PC-9 (cell line): ENCODE measurements around the gene SACM1L. TPM values are rescaled to one million over a fixed set of nuclear protein-coding genes. Genes with fewer than 3 reads are reported as not detected.

Source experiments
- BruUV-seq: library from RNA; stranded (reverse); fragments of 400-500 nt; replicated peaks from 2 replicates; lab custom pipeline; 2021; lab: Mats Ljungman, UMichigan
- CTCF ChIA-PET: fragments of 300-600 bp; sonication (Branson Sonifier 250); formaldehyde crosslinking; loops from one replicate; lab custom pipeline; 2022; ENCODE audit warnings: antibody characterized with exemption; lab: Charles Lee
- POLR2A ChIA-PET: fragments of 300-600 bp; sonication (Branson Sonifier 250); formaldehyde crosslinking; loops from one replicate; lab custom pipeline; 2022; ENCODE audit warnings: antibody characterized with exemption; ENCODE audit not compliant: unreplicated experiment; lab: Charles Lee
- DNase-seq, 2 experiments: peaks; one replicate each; pipeline versions ENCODE4 v3.0.0 to v3.0.0-alpha.2; 2015 to 2022; ENCODE audit warnings: mixed read lengths in 1 of 2
- H2AFZ ChIP-seq: fragments of 200-600 bp; sonication (generic); 2 replicates; pipeline ENCODE4 v1.8.1; 2017; ENCODE audit warnings: antibody characterized with exemption
- H3F3A ChIP-seq: fragments of 200-600 bp; sonication (generic); 2 replicates; pipeline ENCODE4 v1.8.1; 2017; ENCODE audit warnings: antibody characterized with exemption, mild to moderate bottlenecking, low read depth; ENCODE audit not compliant: insufficient read depth
- H3K27ac ChIP-seq: fragments of 200-600 bp; sonication (generic); 2 replicates; pipeline ENCODE4 v1.6.1; 2016; ENCODE audit warnings: mixed run types
- H3K27me3 ChIP-seq: fragments of 200-600 bp; sonication (generic); 2 replicates; pipeline ENCODE4 v1.6.1; 2016; ENCODE audit warnings: low read depth, mixed run types; ENCODE audit not compliant: insufficient read depth
- H3K36me3 ChIP-seq: fragments of 200-600 bp; sonication (generic); 2 replicates; pipeline ENCODE4 v1.6.1; 2016; ENCODE audit warnings: low read depth, mixed run types
- H3K4me1 ChIP-seq: fragments of 200-600 bp; sonication (generic); replicated peaks from 2 replicates; pipeline ENCODE4 v1.6.1; 2016; ENCODE audit warnings: mixed run types; ENCODE audit not compliant: insufficient read depth
- H3K4me2 ChIP-seq: fragments of 200-600 bp; sonication (generic); 2 replicates; pipeline ENCODE4 v1.6.1; 2017; ENCODE audit warnings: mixed run types
- H3K4me3 ChIP-seq: fragments of 200-600 bp; sonication (generic); 2 replicates; pipeline ENCODE4 v1.6.1; 2016; ENCODE audit warnings: mixed run types
- H3K79me2 ChIP-seq: fragments of 200-600 bp; sonication (generic); 2 replicates; pipeline ENCODE4 v1.6.1; 2017; ENCODE audit warnings: low read depth, mixed run types
- H3K9me2 ChIP-seq: fragments of 200-600 bp; sonication (generic); 2 replicates; pipeline ENCODE4 v1.8.1; 2017; ENCODE audit warnings: mild to moderate bottlenecking; ENCODE audit not compliant: insufficient read depth
- H3K9me3 ChIP-seq: fragments of 200-600 bp; sonication (generic); 2 replicates; pipeline ENCODE4 v1.8.1; 2016; ENCODE audit warnings: low read depth; ENCODE audit not compliant: insufficient read depth
- H4K20me1 ChIP-seq: fragments of 200-600 bp; sonication (generic); 2 replicates; pipeline ENCODE4 v1.8.1; 2017; ENCODE audit not compliant: insufficient read depth
- EZH2 ChIP-seq: fragments of 200-600 bp; sonication (generic); IDR thresholded peaks from 2 replicates; pipeline ENCODE4 v1.8.0; 2017; ENCODE audit warnings: antibody characterized with exemption, low read depth
- intact Hi-C: fragments of 100-400 bp; cut with micrococcal nuclease; formaldehyde crosslinking; loops from one replicate; pipeline ENCODE4 v1.10.0; 2022; ENCODE audit not compliant: unreplicated experiment
- total RNA-seq: library from RNA; stranded (reverse); gene quantifications from 2 replicates; pipeline ENCODE4 v1.2.3, GENCODE V29; 2021
- TF ChIP-seq, protein P1 (sequence below): fragments of 200-600 bp; sonication (generic); conservative IDR thresholded peaks from 2 replicates; pipeline ENCODE4 v1.6.1; 2017; ENCODE audit warnings: mixed run types, antibody characterized with exemption, mild to moderate bottlenecking, moderate library complexity

The SACM1L gene
- total RNA-seq, 1 experiment from 2014 or later: 33.9 TPM

DNA sequence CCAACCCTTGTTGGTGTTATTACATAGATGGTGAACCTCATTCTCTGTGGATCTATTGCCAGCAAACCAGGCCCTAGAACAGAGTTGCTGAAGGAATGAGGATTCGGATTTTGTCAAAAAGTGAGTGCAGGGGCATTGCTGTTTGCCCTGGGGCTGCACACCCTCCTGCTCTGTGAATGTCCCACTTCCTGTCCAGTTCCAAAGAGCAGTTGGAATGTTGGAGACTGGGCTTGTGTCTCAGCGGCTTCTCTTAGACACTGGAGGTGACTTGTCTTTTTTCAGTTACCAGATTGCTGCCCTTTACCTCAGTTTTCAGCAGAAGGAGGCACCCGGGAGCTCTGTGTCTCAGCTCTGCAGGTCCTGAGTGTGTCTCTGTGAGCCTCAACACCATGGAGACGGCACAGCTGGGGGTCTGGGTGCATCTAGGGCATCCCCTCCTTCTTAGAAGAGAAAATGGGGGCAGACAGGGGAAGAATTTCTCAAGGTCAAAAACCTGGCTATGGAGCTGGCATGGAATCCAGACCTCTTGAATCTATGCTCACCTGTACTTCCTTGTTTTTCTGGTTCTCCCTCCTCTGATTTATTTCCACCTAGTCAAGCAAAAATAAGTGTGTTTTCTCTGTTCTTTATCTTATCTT, 48.4 kb upstream of the SACM1L start:
- H3K4me1 ChIP-seq: peaks cover 90% of the 10 kb centered on the region
- intact Hi-C loops: loop anchor here (10.0 kb wide), 1 partner anchor 756 kb away; no protein-coding TSS in a partner anchor
- H3F3A ChIP-seq: peaks cover 71% of the 10 kb centered on the region
- no peak for TF ChIP-seq EZH2
- TF ChIP-seq, protein P1, sequence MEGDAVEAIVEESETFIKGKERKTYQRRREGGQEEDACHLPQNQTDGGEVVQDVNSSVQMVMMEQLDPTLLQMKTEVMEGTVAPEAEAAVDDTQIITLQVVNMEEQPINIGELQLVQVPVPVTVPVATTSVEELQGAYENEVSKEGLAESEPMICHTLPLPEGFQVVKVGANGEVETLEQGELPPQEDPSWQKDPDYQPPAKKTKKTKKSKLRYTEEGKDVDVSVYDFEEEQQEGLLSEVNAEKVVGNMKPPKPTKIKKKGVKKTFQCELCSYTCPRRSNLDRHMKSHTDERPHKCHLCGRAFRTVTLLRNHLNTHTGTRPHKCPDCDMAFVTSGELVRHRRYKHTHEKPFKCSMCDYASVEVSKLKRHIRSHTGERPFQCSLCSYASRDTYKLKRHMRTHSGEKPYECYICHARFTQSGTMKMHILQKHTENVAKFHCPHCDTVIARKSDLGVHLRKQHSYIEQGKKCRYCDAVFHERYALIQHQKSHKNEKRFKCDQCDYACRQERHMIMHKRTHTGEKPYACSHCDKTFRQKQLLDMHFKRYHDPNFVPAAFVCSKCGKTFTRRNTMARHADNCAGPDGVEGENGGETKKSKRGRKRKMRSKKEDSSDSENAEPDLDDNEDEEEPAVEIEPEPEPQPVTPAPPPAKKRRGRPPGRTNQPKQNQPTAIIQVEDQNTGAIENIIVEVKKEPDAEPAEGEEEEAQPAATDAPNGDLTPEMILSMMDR: no peak
- no peaks in the 10 kb centered on the region for H3K9me3 ChIP-seq
- H3K27ac ChIP-seq: peak overlapping the region; percentile 96
- peak overlapping the region; percentile 13; the same call in 1 of the 2 replicates for H3K4me3 ChIP-seq
- H4K20me1 ChIP-seq: no peaks in the 10 kb centered on the region
- ChIA-PET CTCF (interaction anchor here (0.6 to 0.7 kb wide), 2 partner anchors 9 to 548 kb away, joined by 3 to 5 read pairs; no protein-coding TSS in a partner anchor), POLR2A (interaction anchor here (0.7 to 0.9 kb wide), 2 partner anchors 15 to 458 kb away, joined by 4 to 6 read pairs; no protein-coding TSS in a partner anchor)
- no TSS peak for BruUV-seq
- H3K9me2 ChIP-seq: no peaks in the 10 kb centered on the region
- peaks cover 87% of the 10 kb centered on the region for H3K79me2 ChIP-seq
- H3K4me2 ChIP-seq: peak overlapping the region; percentile 75
- DNase-seq: peak; percentile 57 to 82
- 0 out of 2 replicates have a peak, but pooled peaks cover 11% of the 10 kb centered on the region for H3K36me3 ChIP-seq
- no peaks in the 10 kb centered on the region for H3K27me3 ChIP-seq
- H2AFZ ChIP-seq: no peak overlapping the region

DNA sequence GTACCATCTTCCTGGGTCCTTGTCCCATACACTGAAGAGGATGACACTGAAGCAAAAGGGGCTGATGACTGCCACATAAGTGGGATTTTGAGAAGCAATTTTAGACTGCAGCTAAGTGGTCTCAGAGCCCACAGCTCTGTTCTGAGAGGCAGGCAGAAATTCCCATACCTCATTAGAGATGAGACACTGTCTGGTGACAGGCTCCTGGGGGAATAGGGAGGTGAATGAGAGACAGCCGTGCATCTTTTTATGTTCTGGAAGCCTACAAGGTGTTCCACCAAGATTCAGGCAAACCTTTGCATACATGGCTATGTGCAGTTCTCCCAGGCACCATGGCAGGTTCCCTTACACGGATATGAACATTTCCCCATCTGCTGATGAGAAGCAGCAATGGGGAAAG, 47.4 kb upstream of the SACM1L start:
- BruUV-seq: no TSS peak

DNA sequence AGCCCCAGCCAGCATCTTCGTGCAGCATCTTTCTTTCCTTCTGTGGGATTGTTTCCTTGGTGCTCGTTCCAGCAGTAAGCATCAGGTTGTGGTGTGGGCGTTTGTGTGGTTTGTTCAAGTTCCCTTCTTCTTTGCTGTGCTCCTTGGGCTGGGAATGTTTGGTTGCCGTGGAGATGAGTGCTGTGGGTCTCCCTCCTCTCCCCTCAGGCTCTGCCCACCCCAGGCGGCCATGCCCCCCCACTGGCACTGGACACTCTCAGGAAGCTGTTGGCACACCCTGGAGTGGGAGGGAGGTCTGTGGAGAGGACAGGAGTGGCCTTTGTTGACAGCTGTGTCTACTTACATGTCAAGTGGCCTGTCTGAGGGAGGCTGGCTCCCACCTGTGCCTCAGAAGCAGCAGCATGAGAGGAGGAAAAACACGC, 46.5 kb upstream of the SACM1L start:
- BruUV-seq: no TSS peak
- no peaks in the 10 kb centered on the region for H3K9me2 ChIP-seq
- 0 out of 2 replicates have a peak, but pooled peaks cover 5% of the 10 kb centered on the region for H3K36me3 ChIP-seq
- TF ChIP-seq EZH2: no peak
- TF ChIP-seq, protein P1: no peak
- H4K20me1 ChIP-seq: no peaks in the 10 kb centered on the region
- ChIA-PET POLR2A (interaction anchor here (0.6 kb wide), 2 partner anchors 9 to 367 kb away, joined by 3 read pairs; no protein-coding TSS in a partner anchor), CTCF (no interaction called here)
- no peak overlapping the region for H3K4me3 ChIP-seq
- 0 out of 2 replicates have a peak overlapping the region, but pooled peaks have one; percentile 62 for H3K4me2 ChIP-seq
- H3K27ac ChIP-seq: peak overlapping the region; percentile 99
- H2AFZ ChIP-seq: no peak overlapping the region
- no peaks in the 10 kb centered on the region for H3K9me3 ChIP-seq
- peaks cover 80% of the 10 kb centered on the region for H3F3A ChIP-seq
- intact Hi-C loops: loop anchor here (10.0 kb wide), 1 partner anchor 758 kb away; no protein-coding TSS in a partner anchor
- H3K4me1 ChIP-seq: peaks cover 95% of the 10 kb centered on the region
- H3K27me3 ChIP-seq: no peaks in the 10 kb centered on the region
- peak in 1 of 2 experiments; percentile 34 for DNase-seq
- peaks cover 82% of the 10 kb centered on the region for H3K79me2 ChIP-seq

More for the DNA sequence above, 47.4 kb upstream of the SACM1L start:
- H3K36me3 ChIP-seq: 0 out of 2 replicates have a peak, but pooled peaks cover 7% of the 10 kb centered on the region
- H3F3A ChIP-seq: peaks cover 72% of the 10 kb centered on the region
- POLR2A ChIA-PET: no interaction called here
- H3K4me3 ChIP-seq: no peak overlapping the region
- TF ChIP-seq, protein P1: no peak
- no peak for TF ChIP-seq EZH2
- CTCF ChIA-PET: interaction anchor here (0.7 kb wide), 1 partner anchor 549 kb away, joined by 3 read pairs; no protein-coding TSS in a partner anchor
- no peak overlapping the region for H2AFZ ChIP-seq
- H4K20me1 ChIP-seq: no peaks in the 10 kb centered on the region
- no peak for DNase-seq
- H3K79me2 ChIP-seq: peaks cover 86% of the 10 kb centered on the region
- H3K4me2 ChIP-seq: peak overlapping the region; percentile 62
- peaks cover 90% of the 10 kb centered on the region for H3K4me1 ChIP-seq
- peak overlapping the region; percentile 96 for H3K27ac ChIP-seq
- intact Hi-C loops: loop anchor here (10.0 kb wide), 1 partner anchor 757 kb away; no protein-coding TSS in a partner anchor
- no peaks in the 10 kb centered on the region for H3K9me2 ChIP-seq
- H3K27me3 ChIP-seq: no peaks in the 10 kb centered on the region
- no peaks in the 10 kb centered on the region for H3K9me3 ChIP-seq
